Adipocyte (in vitro differentiated cells): ENCODE results near the gene MORN1.

Experiments used
- DNase-seq: peaks from one replicate; pipeline ENCODE4 v3.0.0-alpha.2; 2015; ENCODE audit warnings: low read depth
- H3K27me3 ChIP-seq: replicated peaks from 2 replicates; pipeline ENCODE4 v1.7.0; 2013; ENCODE audit warnings: mild to moderate bottlenecking, low read length, moderate library complexity; ENCODE audit not compliant: control insufficient read depth, insufficient read depth
- H3K36me3 ChIP-seq: 2 replicates; pipeline ENCODE4 v1.7.0; 2013; ENCODE audit warnings: low read length, mild to moderate bottlenecking, moderate library complexity; ENCODE audit not compliant: control insufficient read depth, insufficient read depth, severe bottlenecking
- H3K4me1 ChIP-seq: 2 replicates; pipeline ENCODE4 v1.7.0; 2013; ENCODE audit warnings: mild to moderate bottlenecking, low read length, moderate library complexity; ENCODE audit not compliant: control insufficient read depth, insufficient read depth
- H3K4me3 ChIP-seq: 2 replicates; pipeline ENCODE4 v1.7.0; 2013; ENCODE audit warnings: mild to moderate bottlenecking, low read length, moderate library complexity
- H3K9ac ChIP-seq: 2 replicates; pipeline ENCODE4 v1.7.0; 2013; ENCODE audit warnings: mild to moderate bottlenecking, low read length, moderate library complexity
- H3K9me3 ChIP-seq: 2 replicates; pipeline ENCODE4 v1.7.0; 2013; ENCODE audit warnings: mild to moderate bottlenecking, low read length, moderate library complexity; ENCODE audit not compliant: control insufficient read depth

MORN1 gene

DNA sequence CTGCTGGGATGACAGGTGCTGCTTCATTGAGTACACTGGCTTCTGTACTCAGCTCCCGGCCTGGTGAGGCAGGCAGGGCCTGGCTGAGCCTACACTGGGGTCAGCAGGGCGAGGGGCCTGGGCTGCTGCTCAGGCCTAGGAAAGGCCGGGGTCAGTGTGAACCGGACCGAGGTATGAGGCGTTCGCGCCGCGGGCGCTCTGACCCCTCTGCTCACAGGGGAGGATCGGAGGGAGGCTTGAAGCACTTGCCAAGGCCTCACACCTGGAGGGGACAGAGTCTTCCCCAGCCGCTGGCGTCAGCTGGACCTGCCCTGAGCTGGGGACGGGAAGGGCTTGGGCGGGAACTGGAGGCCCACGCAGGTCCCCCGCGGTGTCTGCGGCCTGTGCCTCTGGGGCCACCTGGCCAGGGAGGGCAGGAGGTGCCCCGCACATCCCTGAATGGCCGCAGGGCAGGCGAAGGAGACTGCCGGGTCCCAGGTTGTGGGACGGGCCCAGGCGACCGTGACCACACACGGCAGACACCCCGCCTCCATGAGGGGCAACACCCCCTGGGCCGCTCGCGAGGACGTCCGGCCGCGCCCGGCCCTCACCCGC, 20.5 kb upstream of the MORN1 start:
- peak overlapping the region; percentile 94 for H3K4me3 ChIP-seq
- peaks cover 18% of the 10 kb centered on the region for H3K36me3 ChIP-seq
- DNase-seq: no peak
- H3K27me3 ChIP-seq: peaks cover 13% of the 10 kb centered on the region
- peak overlapping the region; percentile 97 for H3K9ac ChIP-seq
- H3K4me1 ChIP-seq: peaks cover 9% of the 10 kb centered on the region
- H3K9me3 ChIP-seq: no peaks in the 10 kb centered on the region

- Histone ChIP-seq H3K27me3 (no peaks in the 10 kb centered on the region), H3K9me3 (no peaks in the 10 kb centered on the region), H3K36me3 (peaks cover 38% of the 10 kb centered on the region), H3K4me1 (peaks cover 9% of the 10 kb centered on the region), H3K4me3 (no peak overlapping the region), H3K9ac (no peak overlapping the region)
- DNase-seq: no peak
Measured at GRCh38 chr1:2409745-2410144, 18.4 kb upstream of the MORN1 start.

DNA sequence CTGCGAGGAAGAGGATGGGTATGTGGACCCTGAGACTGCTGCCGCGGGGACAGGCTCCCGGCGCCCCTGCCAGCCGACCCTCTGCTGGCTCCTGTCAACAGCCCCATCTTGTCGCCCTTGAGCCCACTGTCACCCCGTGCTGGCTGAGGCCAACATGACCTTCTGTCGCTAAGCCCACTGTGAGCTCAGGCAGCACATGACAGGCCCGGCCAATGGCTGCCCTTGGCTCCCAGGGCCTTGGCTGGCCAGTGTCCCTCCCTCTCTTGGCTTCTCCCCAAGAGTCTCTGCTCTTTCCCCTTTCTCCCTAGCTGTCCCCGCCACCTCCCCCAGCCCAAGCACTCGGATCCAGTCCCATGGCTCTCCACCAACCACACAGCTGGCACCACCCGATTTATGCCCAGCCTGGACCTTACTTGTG, 17.5 kb upstream of the MORN1 start:
- peaks cover 6% of the 10 kb centered on the region for H3K4me1 ChIP-seq
- H3K4me3 ChIP-seq: no peak overlapping the region
- no peaks in the 10 kb centered on the region for H3K9me3 ChIP-seq
- no peak overlapping the region for H3K9ac ChIP-seq
- H3K27me3 ChIP-seq: no peaks in the 10 kb centered on the region
- peaks cover 47% of the 10 kb centered on the region for H3K36me3 ChIP-seq
- no peak for DNase-seq

DNA sequence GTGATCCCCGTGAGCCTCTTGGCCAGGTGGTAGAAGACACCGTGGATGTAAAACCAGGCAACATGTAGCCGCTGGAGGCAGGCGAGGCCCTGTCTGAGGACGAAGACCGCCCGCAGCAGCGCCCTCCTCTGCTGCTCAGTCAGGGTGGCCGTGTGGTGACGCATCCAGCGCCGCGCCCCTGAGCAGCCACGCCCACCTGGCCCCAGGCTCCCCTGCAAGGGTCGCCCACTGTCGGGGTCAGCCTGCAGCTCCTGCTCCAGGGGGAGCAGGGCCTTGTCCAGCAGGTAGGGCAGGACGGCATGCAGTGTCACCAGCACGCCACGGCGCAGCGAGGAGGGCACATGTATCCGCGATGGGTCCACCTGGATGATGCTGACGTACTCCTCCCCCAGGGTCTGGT, 17.1 kb upstream of the MORN1 start:
- H3K27me3 ChIP-seq: no peaks in the 10 kb centered on the region
- no peak overlapping the region for H3K9ac ChIP-seq
- no peak overlapping the region for H3K4me3 ChIP-seq
- peaks cover 51% of the 10 kb centered on the region for H3K36me3 ChIP-seq
- H3K9me3 ChIP-seq: no peaks in the 10 kb centered on the region
- peaks cover 6% of the 10 kb centered on the region for H3K4me1 ChIP-seq
- no peak for DNase-seq

DNA sequence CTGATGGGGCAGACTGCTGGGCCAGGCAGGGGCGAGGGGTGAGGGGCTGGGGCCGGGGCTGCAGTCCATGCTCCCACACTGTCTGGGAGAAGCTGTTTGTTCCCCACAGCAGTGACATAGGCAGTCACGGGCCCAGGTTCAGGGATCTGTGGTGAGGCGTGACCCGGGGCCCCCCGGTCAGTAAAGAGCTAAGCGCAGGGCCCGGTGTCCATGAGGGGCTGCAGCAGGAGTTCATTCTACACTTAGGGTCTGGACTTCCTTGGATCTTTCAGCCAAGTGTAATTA, 16.6 kb upstream of the MORN1 start:
- Histone ChIP-seq H3K4me1 (peaks cover 6% of the 10 kb centered on the region), H3K36me3 (peaks cover 56% of the 10 kb centered on the region), H3K9me3 (no peaks in the 10 kb centered on the region), H3K9ac (no peak overlapping the region), H3K27me3 (no peaks in the 10 kb centered on the region), H3K4me3 (no peak overlapping the region)
- no peak for DNase-seq

DNA sequence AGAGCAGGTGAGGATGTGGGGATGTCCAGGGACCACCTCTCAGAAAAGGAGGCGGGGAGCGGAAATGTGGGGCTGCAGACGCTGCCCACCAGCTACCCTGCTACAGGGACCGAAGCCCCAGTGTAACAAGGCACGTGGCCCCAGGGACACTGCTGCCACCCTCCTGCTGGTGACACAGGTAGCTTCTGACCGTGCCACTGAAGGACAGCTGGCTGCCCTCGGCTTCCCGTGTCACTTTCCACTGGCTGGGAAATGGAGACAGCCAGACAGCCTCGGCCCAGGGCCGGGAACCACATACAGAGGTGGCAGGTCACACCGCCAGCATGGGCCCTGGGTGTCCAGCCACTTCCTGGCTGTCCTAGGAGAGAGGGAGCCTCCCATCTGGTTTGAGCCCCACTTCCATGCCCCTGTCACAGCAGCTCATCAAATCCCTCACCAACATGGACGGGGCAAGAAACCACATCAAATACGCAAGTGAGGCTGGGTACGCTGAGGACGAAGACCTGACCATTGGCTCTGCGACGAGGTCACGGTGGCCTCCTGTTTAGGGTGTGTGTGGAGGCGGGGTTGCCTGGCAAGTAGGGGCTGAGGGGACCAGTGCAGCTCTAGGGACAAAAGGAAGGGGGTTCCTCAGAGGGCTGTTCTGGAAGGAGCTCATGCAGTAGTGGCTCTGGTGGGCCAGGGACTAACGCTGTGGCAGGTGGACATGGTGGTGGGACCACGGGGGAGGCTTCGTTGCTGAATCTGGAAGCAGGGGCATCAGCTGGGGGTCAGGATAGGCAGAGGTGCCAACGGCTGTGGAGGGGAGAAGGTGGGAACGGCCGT, 16.0 kb upstream of the MORN1 start:
- Histone ChIP-seq H3K36me3 (peaks cover 62% of the 10 kb centered on the region), H3K27me3 (no peaks in the 10 kb centered on the region), H3K4me1 (peaks cover 6% of the 10 kb centered on the region), H3K9ac (no peak overlapping the region), H3K4me3 (no peak overlapping the region), H3K9me3 (no peaks in the 10 kb centered on the region)
- DNase-seq: no peak

DNA sequence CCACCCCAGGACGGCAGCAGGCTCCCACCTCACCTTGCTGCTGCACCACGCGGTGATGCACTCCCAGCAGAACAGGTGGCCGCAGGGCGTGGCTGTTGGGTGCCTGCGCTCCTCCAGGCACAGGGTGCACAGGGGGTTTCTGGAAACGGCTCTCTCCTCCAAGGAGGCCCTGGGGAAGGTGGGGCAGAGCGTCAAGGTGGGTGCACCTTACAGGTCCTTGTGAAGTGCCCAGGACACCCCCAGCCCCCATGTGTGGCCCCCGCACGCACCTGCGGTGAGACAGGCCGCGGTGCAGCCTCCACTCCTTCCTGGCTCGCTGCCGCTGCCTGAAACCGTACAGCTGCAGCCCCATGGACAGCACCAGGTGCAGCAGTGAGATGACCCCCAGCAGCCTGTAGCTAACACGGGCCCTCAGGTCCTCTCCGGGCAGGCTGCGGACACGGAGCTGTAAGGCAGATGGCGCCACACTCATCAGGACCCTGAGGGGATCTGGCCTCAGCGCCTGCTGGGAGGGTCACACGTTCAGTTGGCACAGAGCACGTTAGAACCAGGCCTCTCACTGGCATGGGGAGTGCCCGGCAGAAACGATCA, 15.2 kb upstream of the MORN1 start:
- Histone ChIP-seq H3K9ac (no peak overlapping the region), H3K4me1 (peaks cover 3% of the 10 kb centered on the region), H3K4me3 (no peak overlapping the region), H3K36me3 (peaks cover 70% of the 10 kb centered on the region), H3K27me3 (no peaks in the 10 kb centered on the region), H3K9me3 (no peaks in the 10 kb centered on the region)
- no peak for DNase-seq

DNA sequence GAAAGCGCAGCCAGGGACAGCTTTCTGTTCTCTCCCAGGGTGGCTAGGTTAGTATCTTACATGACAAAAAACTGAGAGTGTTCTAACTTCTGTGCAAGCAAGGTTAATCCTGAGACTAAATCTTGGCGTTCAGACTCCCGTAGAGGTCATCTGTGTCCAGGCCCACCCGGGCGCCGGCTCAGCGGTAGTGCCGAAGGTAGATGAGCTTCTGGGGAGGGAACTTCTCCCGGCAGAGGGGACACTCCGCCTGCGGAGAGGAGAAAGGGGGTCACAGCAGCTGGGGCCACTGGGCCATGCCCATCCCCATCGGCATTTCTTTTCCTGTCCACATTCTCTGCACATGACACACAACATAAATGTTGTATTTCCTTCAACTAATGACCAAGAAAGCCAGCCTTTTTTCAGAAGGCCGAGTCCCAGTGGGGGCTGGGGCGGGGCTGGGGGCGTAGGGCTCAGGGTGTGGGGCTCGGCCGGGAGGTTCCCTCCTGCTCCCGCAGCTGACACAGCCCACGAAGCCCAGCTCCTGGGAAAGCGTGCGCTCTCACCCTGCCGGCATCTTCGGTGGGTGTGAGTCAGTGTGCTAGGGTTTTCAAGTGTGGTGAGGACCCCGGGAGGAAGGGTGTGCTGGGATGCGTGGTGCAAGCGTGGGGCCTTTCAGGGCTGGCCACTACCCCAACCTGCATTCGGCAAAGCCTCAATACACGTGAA, 14.4 kb upstream of the MORN1 start:
- H3K36me3 ChIP-seq: peaks cover 74% of the 10 kb centered on the region
- no peak for DNase-seq
- no peaks in the 10 kb centered on the region for H3K9me3 ChIP-seq
- H3K4me3 ChIP-seq: no peak overlapping the region
- H3K4me1 ChIP-seq: no peaks in the 10 kb centered on the region
- peak overlapping the region; percentile 36 for H3K9ac ChIP-seq
- no peaks in the 10 kb centered on the region for H3K27me3 ChIP-seq

DNA sequence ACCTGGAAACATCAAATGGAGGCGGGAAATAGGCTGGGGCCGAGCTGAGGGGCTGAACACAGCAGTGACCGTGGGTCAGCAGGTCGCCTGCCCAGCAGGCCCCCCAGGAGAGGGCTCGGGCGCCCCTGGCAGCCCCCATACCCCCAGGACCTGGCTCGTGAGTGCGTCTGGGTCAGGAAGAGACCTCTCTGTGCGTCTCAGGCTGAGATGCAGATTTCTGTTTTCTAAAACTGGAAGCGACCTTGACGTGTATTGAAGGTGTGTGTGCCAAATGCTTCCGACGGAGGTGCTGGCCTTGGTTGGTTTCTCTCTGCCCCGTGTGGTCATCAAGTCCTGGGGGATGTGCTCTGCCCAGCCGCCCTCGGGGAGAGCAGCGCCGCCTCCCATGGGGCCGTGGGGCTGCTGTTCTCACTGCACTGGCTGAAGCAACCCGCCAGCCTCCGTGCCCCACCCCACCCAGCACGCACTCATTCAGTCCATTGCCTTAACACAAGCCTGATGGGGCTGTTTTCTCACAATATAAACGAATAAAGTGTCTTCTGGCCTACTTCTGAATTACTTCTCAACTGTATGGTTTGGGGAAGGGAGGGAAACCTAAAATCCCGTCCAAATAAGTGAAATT, 13.6 kb upstream of the MORN1 start:
- DNase-seq: no peak

DNA sequence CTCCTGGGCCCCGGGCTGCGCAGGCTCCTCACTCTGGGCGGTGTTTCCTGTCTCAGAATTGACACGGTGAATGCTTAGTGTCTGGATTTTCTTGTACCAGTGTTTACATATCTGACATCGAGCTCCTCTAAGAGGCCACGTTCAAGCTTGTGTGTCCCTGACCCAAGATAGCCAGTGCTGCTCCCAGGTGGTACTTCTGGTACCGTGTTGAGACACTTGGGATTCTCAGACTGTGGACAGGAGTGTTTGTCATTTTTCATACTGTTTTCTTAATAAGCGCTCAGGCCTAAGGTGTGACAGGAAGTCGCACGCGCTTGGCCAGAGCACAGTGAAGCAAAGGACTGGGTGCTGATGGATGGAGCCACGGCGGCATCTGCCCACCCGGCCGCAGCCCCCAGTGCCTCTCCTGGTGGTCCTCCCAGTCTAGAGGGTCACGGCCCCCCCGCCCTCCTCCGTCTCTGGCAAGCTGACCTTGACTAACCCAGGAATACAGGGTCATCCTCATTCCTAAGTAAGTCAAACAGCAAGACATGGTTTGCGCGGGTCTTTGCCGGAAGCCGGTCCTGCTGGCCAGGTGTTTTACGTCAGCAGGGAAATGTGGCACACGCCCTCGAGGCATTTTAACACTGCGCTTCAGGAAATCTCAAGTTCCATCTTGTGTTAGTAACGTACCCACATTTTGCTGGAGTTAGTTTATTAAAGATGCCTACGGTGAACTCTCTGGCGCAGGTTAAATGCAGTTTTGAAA, 13.0 kb upstream of the MORN1 start:
- H3K4me3 ChIP-seq: no peak overlapping the region
- H3K9ac ChIP-seq: no peak overlapping the region
- H3K36me3 ChIP-seq: peaks cover 88% of the 10 kb centered on the region
- H3K4me1 ChIP-seq: no peaks in the 10 kb centered on the region
- H3K27me3 ChIP-seq: no peaks in the 10 kb centered on the region
- DNase-seq: no peak
- no peaks in the 10 kb centered on the region for H3K9me3 ChIP-seq

More for the DNA sequence above, 13.6 kb upstream of the MORN1 start:
- H3K9me3 ChIP-seq: no peaks in the 10 kb centered on the region
- no peaks in the 10 kb centered on the region for H3K4me1 ChIP-seq
- H3K36me3 ChIP-seq: peaks cover 81% of the 10 kb centered on the region
- no peak overlapping the region for H3K4me3 ChIP-seq
- no peaks in the 10 kb centered on the region for H3K27me3 ChIP-seq
- peak overlapping the region; percentile 36 for H3K9ac ChIP-seq
